SK-N-SH treated with all-trans-retinoic acid at 6 μM for 48 hours (cell line): ENCODE results near the gene GLYATL1.

Source experiments
- TCF4 ChIP-seq: fragments of 250-450 bp; sonication (Bioruptor Pico); IDR thresholded peaks from 2 replicates; pipeline ENCODE4 v1.8.0; 2021; ENCODE audit warnings: mild to moderate bottlenecking, moderate library complexity, borderline replicate concordance
- TF ChIP-seq, protein P1 (sequence below): fragments of 250-450 bp; sonication (Bioruptor Pico); IDR thresholded peaks from 2 replicates; pipeline ENCODE4 v1.8.0; 2021; ENCODE audit warnings: low read depth, mild to moderate bottlenecking, moderate library complexity, borderline replicate concordance
- TF ChIP-seq, protein P2 (sequence below): fragments of 250-450 bp; sonication (Bioruptor Pico); IDR thresholded peaks from 2 replicates; pipeline ENCODE4 v1.5.0; 2020; ENCODE audit warnings: mild to moderate bottlenecking, moderate library complexity

DNA sequence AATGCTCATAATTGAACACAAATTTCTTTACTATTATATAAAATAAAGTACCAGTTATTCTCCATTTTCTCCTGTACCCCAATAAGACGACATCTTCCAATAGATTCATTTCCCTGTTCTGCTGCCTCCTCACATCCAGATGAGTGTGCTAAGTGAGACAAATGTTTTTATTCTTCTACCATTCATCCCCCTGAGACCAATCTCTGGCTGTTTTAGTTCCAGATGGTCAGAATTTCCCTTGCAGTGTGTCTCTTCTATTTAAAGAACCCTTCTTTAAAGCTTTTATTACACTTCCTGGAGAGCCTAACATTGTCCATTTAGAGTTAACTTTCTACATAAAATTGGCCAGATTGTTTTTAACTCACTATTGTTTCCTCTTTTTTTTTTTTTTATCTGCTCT is 41.2 kb upstream of the GLYATL1 start:
- TF ChIP-seq, protein P1, sequence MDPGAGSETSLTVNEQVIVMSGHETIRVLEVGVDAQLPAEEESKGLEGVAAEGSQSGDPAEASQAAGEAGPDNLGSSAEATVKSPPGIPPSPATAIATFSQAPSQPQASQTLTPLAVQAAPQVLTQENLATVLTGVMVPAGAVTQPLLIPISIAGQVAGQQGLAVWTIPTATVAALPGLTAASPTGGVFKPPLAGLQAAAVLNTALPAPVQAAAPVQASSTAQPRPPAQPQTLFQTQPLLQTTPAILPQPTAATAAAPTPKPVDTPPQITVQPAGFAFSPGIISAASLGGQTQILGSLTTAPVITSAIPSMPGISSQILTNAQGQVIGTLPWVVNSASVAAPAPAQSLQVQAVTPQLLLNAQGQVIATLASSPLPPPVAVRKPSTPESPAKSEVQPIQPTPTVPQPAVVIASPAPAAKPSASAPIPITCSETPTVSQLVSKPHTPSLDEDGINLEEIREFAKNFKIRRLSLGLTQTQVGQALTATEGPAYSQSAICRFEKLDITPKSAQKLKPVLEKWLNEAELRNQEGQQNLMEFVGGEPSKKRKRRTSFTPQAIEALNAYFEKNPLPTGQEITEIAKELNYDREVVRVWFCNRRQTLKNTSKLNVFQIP: no peak
- TF ChIP-seq TCF4 (CRISPR knock-in tag): no peak
- TF ChIP-seq, protein P2, sequence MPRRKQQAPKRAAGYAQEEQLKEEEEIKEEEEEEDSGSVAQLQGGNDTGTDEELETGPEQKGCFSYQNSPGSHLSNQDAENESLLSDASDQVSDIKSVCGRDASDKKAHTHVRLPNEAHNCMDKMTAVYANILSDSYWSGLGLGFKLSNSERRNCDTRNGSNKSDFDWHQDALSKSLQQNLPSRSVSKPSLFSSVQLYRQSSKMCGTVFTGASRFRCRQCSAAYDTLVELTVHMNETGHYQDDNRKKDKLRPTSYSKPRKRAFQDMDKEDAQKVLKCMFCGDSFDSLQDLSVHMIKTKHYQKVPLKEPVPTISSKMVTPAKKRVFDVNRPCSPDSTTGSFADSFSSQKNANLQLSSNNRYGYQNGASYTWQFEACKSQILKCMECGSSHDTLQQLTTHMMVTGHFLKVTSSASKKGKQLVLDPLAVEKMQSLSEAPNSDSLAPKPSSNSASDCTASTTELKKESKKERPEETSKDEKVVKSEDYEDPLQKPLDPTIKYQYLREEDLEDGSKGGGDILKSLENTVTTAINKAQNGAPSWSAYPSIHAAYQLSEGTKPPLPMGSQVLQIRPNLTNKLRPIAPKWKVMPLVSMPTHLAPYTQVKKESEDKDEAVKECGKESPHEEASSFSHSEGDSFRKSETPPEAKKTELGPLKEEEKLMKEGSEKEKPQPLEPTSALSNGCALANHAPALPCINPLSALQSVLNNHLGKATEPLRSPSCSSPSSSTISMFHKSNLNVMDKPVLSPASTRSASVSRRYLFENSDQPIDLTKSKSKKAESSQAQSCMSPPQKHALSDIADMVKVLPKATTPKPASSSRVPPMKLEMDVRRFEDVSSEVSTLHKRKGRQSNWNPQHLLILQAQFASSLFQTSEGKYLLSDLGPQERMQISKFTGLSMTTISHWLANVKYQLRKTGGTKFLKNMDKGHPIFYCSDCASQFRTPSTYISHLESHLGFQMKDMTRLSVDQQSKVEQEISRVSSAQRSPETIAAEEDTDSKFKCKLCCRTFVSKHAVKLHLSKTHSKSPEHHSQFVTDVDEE (CRISPR knock-in tag): no peak
